ENCODE results near the gene H6PD.

H6PD gene

GRCh38 chr1:9228609-9229008 is 6.0 kb upstream of the H6PD start:
- H3K27me3 ChIP-seq = no peaks in the 10 kb centered on the region
- H3K9me3 ChIP-seq = no peaks in the 10 kb centered on the region
- H3K4me1 ChIP-seq = no peaks in the 10 kb centered on the region
- no peaks in the 10 kb centered on the region for H3K36me3 ChIP-seq
- no peak overlapping the region for H3K4me3 ChIP-seq (ENCODE audit: low read depth, low read length)
- no peak for TF ChIP-seq CTCF (IDR thresholded peaks at IDR 0.05; ENCODE audit: low read depth, low read length)
- DNase-seq = no peak

DNA sequence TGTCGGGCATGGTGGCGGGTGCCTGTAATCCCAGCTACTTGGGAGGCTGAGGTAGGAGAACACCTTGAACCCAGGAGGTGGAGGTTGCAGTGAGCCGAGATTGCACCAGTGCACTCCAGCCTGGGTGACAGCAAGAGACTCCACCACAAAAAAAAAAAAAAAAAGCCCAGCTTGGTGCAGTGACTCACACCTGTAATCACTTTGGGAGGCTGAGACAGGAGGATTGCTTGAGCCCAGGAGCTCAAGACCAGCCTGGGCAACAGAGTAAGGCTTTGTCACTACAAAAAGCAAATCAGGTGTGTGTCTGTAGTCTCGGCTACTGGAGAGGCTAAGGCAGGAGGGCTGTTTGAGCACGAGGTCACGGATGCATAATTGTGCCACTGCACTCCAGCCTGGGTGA is 5.0 kb upstream of the H6PD start:
- Histone ChIP-seq H3K27me3 (no peaks in the 10 kb centered on the region), H3K36me3 (no peaks in the 10 kb centered on the region), H3K4me1 (no peaks in the 10 kb centered on the region), H3K9me3 (no peaks in the 10 kb centered on the region), H3K4me3 (ENCODE audit: low read depth, low read length) (no peak overlapping the region)
- no peak for DNase-seq
- TF ChIP-seq CTCF (IDR thresholded peaks at IDR 0.05; ENCODE audit: low read depth, low read length) = no peak

- H3K9me3 ChIP-seq = no peaks in the 10 kb centered on the region
- no peaks in the 10 kb centered on the region for H3K4me1 ChIP-seq
- H3K36me3 ChIP-seq = no peaks in the 10 kb centered on the region
- DNase-seq = no peak
- H3K4me3 ChIP-seq (ENCODE audit: low read depth, low read length) = no peak overlapping the region
- TF ChIP-seq CTCF (IDR thresholded peaks at IDR 0.05; ENCODE audit: low read depth, low read length) = no peak
- H3K27me3 ChIP-seq = no peaks in the 10 kb centered on the region
Observed at GRCh38 chr1:9230869-9231533, 3.6 kb upstream of the H6PD start.

GRCh38 chr1:9231648-9232332 is 2.8 kb upstream of the H6PD start:
- no peak overlapping the region for H3K4me3 ChIP-seq (ENCODE audit: low read depth, low read length)
- H3K9me3 ChIP-seq = no peaks in the 10 kb centered on the region
- no peak for DNase-seq
- H3K36me3 ChIP-seq = no peaks in the 10 kb centered on the region
- TF ChIP-seq CTCF (IDR thresholded peaks at IDR 0.05; ENCODE audit: low read depth, low read length) = no peak
- no peaks in the 10 kb centered on the region for H3K4me1 ChIP-seq
- no peaks in the 10 kb centered on the region for H3K27me3 ChIP-seq

DNA sequence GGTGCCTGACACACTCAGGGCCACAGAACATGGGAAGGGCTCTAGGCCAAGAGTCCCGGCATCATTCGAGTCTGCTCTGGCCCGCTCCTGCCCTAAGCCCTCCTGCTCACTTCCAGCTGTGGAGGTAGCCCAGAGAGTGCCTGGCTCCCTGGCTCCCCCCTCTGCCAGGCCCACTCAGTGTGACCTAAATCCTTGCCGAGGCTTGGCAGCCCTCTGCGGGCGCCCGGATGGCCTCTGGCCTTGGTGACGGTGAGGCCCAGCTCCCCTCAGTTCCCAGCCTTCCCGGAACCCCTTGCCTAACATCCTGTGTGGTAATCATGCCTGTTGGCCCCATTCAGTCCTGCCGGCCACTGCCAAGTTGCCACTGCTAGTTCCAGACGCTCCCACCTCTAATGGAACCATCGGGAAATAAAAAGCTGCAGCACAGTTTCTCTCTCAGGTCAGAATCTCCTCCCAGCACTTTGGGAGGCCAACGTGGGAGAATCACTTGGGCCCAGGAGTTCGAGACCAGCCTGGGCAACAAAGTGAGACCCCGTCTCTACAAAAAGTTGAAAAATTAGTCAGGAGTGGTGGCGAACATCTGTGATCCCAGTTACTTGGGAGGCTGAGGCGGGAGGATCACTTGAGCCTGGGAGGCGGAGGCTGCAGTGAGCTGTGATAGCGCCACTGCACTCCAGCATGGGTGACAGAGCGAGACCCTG is 1.2 kb upstream of the H6PD start:
- no peak overlapping the region for H3K4me3 ChIP-seq (ENCODE audit: low read depth, low read length)
- no peak for DNase-seq
- H3K4me1 ChIP-seq = no peaks in the 10 kb centered on the region
- no peak for TF ChIP-seq CTCF (IDR thresholded peaks at IDR 0.05; ENCODE audit: low read depth, low read length)
- no peaks in the 10 kb centered on the region for H3K27me3 ChIP-seq
- H3K9me3 ChIP-seq = no peaks in the 10 kb centered on the region
- H3K36me3 ChIP-seq = no peaks in the 10 kb centered on the region

DNA sequence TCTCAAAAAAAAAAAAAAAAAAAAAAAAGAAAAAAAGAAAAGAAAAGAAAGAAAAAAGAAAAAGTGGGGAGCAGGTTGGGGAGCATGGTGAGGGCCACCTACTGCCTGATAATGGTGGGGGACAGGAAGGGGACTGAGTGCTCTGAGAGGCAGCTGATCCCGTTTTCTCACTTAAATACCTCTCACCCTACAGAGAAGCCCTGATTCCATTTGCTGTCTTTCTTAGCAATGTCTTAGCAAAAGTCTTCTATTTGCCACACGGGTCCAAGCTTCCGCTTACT is 692 bp upstream of the H6PD start:
- DNase-seq = no peak
- Histone ChIP-seq H3K4me1 (no peaks in the 10 kb centered on the region), H3K9me3 (no peaks in the 10 kb centered on the region), H3K4me3 (ENCODE audit: low read depth, low read length) (peak overlapping the region; percentile 48), H3K27me3 (no peaks in the 10 kb centered on the region), H3K36me3 (no peaks in the 10 kb centered on the region)
- no peak for TF ChIP-seq CTCF (IDR thresholded peaks at IDR 0.05; ENCODE audit: low read depth, low read length)
